Measurements from ENCODE around the gene TINAGL1.

- TF ChIP-seq CTCF (IDR thresholded peaks at IDR 0.05) (peak in 2 of 4 experiments; percentile 12 to 22), POLR2A (IDR thresholded peaks at IDR 0.05) (no peak)
Measured at GRCh38 chr1:31633117-31633516, 56.8 kb downstream of the TINAGL1 start.
